TTC549 (cell line): ENCODE results near the gene SDR9C7.

Experiments
- FAIRE-seq: peaks from 2 replicates; lab custom pipeline; 2012; peaks lifted over from hg19 to GRCh38; lab: Jason Lieb, UNC

SDR9C7 gene

DNA sequence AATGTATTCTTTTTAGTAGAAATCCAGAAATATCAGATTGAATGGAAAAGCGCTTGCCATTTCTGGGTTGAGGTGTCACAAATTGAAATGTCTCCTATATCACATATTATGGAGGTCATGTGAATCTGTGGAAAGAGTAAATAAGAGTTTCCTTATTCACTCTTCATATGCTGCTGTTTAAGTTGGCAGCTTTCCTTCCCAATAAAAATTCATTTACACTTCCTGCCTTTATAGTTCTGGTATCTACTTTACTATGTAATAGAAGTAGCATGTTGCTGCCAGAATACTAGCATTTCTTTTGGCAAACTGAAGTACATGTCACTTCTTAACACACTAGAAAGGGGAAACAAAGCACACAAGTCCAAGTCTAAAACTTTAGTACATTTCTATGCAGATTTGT, 60.8 kb downstream of the SDR9C7 start:
- no peak for FAIRE-seq
